Thyroid gland (tissue), 4 donors: ENCODE data around the gene ACADSB.

Experiments used
- CTCF ChIP-seq, 6 experiments: fragments of 200-600 bp in 3 of 6; fragments of 450-650 bp in 3 of 6; sonication (generic) in 3 of 6; IDR thresholded peaks; one replicate each; pipeline ENCODE4 v1.5.1; 2016 to 2019; ENCODE audit warnings: antibody characterized with exemption in 6 of 6, mild to moderate bottlenecking in 2 of 6, inconsistent platforms in 1 of 6, moderate library complexity in 1 of 6
- POLR2A ChIP-seq, 2 donors: fragments of 450-650 bp; IDR thresholded peaks; one replicate each; pipeline ENCODE4 v1.6.1; 2017; ENCODE audit warnings: antibody characterized with exemption in 2 of 2, mild to moderate bottlenecking in 2 of 2, moderate library complexity in 1 of 2

GRCh38 chr10:122990278-122990677 is 18.5 kb upstream of the ACADSB start:
- no peak for TF ChIP-seq CTCF (IDR thresholded peaks at IDR 0.05)
- no peak for TF ChIP-seq POLR2A (IDR thresholded peaks at IDR 0.05)
